Measurements from ENCODE around the gene RIOK1.

The RIOK1 gene

DNA sequence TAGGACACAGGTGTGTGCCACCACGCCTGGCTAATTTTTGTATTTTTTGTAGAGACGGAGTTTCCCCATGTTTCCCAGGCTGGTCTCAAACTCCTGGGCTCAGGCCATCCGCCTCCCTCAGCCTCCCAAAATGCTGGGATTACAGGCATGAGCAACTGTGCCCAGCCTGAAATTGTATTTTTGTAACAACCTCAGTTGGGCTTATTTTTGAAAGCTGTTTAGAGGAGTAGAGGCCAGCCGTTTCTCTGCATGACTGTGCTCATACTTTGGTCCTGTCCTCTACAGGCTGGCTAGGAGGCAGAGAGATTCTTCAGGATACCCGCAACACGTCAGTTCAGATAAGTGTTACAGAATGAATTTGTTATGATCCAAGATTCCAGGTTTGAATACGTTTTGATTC is 22.2 kb upstream of the RIOK1 start:
- TF ChIP-seq, protein P1, sequence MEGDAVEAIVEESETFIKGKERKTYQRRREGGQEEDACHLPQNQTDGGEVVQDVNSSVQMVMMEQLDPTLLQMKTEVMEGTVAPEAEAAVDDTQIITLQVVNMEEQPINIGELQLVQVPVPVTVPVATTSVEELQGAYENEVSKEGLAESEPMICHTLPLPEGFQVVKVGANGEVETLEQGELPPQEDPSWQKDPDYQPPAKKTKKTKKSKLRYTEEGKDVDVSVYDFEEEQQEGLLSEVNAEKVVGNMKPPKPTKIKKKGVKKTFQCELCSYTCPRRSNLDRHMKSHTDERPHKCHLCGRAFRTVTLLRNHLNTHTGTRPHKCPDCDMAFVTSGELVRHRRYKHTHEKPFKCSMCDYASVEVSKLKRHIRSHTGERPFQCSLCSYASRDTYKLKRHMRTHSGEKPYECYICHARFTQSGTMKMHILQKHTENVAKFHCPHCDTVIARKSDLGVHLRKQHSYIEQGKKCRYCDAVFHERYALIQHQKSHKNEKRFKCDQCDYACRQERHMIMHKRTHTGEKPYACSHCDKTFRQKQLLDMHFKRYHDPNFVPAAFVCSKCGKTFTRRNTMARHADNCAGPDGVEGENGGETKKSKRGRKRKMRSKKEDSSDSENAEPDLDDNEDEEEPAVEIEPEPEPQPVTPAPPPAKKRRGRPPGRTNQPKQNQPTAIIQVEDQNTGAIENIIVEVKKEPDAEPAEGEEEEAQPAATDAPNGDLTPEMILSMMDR (IDR thresholded peaks at IDR 0.05; ENCODE audit: low read depth, low read length) = no peak
- no peaks in the 10 kb centered on the region for H3K36me3 ChIP-seq
- H3K4me3 ChIP-seq (ENCODE audit: low read depth, low read length) = no peak overlapping the region
- peaks cover 4% of the 10 kb centered on the region; the same call in 1 of the 2 replicates for H3K27me3 ChIP-seq
- no peaks in the 10 kb centered on the region for H3K4me1 ChIP-seq
- no peak for DNase-seq
- no peaks in the 10 kb centered on the region for H3K9me3 ChIP-seq

DNA sequence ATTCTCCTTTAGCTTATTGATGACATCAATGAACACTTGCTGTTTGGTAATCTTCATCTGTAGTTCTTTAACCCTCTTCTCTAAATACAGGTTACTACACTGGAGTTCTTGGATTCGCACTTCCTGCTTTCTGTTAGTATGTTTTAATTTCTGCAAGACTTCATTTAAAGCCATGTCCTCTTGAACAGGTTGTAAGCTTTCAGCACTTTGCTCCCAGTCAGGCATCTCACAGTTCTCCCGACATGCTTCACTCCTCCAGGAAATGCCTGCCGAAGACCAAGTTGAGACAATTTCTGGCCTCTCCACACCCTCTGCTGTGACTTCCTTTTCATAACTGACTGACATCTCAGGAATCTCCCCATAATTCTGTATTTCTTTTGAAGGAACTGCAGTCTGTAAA is 15.9 kb upstream of the RIOK1 start:
- no peak for DNase-seq
- Histone ChIP-seq H3K4me1 (no peaks in the 10 kb centered on the region), H3K4me3 (ENCODE audit: low read depth, low read length) (no peak overlapping the region), H3K27me3 (0 out of 2 replicates have a peak, but pooled peaks cover 6% of the 10 kb centered on the region), H3K36me3 (no peaks in the 10 kb centered on the region), H3K9me3 (no peaks in the 10 kb centered on the region)
- TF ChIP-seq, protein P1 (IDR thresholded peaks at IDR 0.05; ENCODE audit: low read depth, low read length) = no peak

DNA sequence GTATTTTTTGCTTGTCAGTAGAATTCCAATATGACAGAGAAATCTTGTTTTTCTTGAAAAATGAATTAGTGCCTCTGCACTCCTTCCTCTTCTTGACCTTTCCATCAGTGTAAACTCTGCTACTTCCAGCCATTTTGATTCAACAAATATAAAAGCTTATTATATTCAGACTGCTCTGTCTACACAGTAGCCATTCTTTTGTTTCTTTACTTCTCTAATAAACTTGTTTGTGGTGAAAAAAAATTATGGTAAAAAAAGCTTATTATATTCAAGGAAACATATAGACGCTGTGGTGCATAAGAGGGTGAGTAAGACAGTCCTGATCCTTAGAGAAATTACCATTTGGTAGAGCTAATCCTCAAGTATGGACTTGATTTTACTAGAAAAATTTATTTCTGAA is 11.6 kb upstream of the RIOK1 start:
- Histone ChIP-seq H3K4me3 (ENCODE audit: low read depth, low read length) (no peak overlapping the region), H3K9me3 (no peaks in the 10 kb centered on the region), H3K4me1 (no peaks in the 10 kb centered on the region), H3K36me3 (no peaks in the 10 kb centered on the region), H3K27me3 (0 out of 2 replicates have a peak, but pooled peaks cover 8% of the 10 kb centered on the region)
- no peak for DNase-seq
- TF ChIP-seq, protein P1 (IDR thresholded peaks at IDR 0.05; ENCODE audit: low read depth, low read length) = no peak

DNA sequence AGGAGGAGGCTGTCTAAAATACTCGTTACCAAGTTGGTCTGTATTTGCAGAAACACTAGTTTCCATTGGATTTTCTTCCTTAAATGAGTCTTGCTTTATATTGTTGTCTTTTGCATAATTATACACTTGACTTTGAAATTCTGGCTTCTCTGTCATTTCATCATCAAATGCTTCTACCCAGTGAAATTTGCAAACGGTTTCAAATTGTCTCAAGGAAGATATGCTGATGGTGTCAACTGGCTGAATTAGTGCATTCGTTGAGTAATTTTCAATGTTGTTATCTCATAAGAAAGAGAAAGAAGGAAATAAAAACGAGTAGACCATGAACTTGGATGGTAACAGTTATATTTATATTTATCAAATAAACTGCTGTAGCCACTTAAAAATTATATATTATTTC is 10.9 kb upstream of the RIOK1 start:
- 0 out of 2 replicates have a peak, but pooled peaks cover 6% of the 10 kb centered on the region for H3K27me3 ChIP-seq
- TF ChIP-seq, protein P1 (IDR thresholded peaks at IDR 0.05; ENCODE audit: low read depth, low read length) = no peak
- no peaks in the 10 kb centered on the region for H3K4me1 ChIP-seq
- H3K4me3 ChIP-seq (ENCODE audit: low read depth, low read length) = no peak overlapping the region
- no peaks in the 10 kb centered on the region for H3K9me3 ChIP-seq
- H3K36me3 ChIP-seq = no peaks in the 10 kb centered on the region
- DNase-seq = no peak

DNA sequence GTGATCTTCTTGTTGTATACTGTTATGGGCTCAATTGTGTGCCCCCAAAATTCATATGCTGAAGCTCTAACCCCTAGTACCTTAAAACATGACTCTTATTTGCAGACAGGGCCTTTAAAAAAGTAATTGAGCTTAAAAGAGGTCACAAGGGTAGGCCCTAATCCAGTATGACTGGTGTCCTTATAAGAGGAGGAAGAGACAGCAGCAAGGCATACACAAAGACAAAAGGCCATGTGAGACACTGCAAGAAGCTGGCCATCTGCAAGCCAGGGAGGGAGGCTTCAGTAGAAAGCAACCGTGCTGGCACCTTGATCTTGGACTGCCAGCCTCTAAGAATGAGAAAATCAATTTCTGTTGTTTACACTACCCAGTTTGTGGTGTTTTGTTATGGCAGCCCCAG is 8.5 kb upstream of the RIOK1 start:
- no peaks in the 10 kb centered on the region for H3K4me1 ChIP-seq
- no peaks in the 10 kb centered on the region for H3K36me3 ChIP-seq
- DNase-seq = no peak

DNA sequence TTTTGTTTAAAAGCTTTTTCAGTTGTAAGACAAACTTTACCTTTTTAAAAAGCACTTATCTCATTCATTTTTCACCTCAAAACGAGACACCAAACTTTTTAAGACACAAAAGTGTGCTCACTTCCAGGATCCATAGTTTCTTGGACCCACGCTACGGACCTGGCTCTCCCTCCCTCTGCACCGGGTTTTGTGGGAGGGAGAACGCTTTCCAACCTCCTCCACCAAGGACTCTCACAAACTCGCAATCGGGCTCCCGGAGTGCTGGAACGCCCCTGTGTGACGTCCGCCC is 502 bp upstream of the RIOK1 start:
- Histone ChIP-seq H3K9me3 (no peaks in the 10 kb centered on the region), H3K4me3 (ENCODE audit: low read depth, low read length) (peak overlapping the region; percentile 88), H3K4me1 (no peaks in the 10 kb centered on the region), H3K27me3 (no peaks in the 10 kb centered on the region), H3K36me3 (peaks cover 13% of the 10 kb centered on the region)
- DNase-seq = no peak
- TF ChIP-seq, protein P1 (IDR thresholded peaks at IDR 0.05; ENCODE audit: low read depth, low read length) = no peak

More for the DNA sequence above, 8.5 kb upstream of the RIOK1 start:
- H3K4me3 ChIP-seq (ENCODE audit: low read depth, low read length) = no peak overlapping the region
- TF ChIP-seq, protein P1 (IDR thresholded peaks at IDR 0.05; ENCODE audit: low read depth, low read length) = no peak
- 0 out of 2 replicates have a peak, but pooled peaks cover 3% of the 10 kb centered on the region for H3K27me3 ChIP-seq
- H3K9me3 ChIP-seq = no peaks in the 10 kb centered on the region

Measured in BE2C (cell line).